Breast epithelium (tissue), 4 donors: Measurements from ENCODE around the gene FADS2. TPM values are rescaled to one million over a fixed set of nuclear protein-coding genes. Genes with fewer than 3 reads are reported as not detected.

Experiments
- DNase-seq, 2 donors: peaks; one replicate each; pipeline ENCODE4 v3.0.0-alpha.2; 2019; ENCODE audit warnings: low spot score in 2 of 2
- H3K27ac ChIP-seq, 2 donors: fragments of 200-600 bp; sonication (generic) in 1 of 2; one replicate each; pipeline ENCODE4 v1.5.1; 2016 to 2019; ENCODE audit warnings: mild to moderate bottlenecking in 1 of 2
- H3K27me3 ChIP-seq, 2 donors: fragments of 200-600 bp; sonication (generic) in 1 of 2; one replicate each; pipeline versions ENCODE4 v1.5.1 to v1.6.0; 2017 to 2019; ENCODE audit warnings: control low read depth in 1 of 2, mild to moderate bottlenecking in 1 of 2
- H3K36me3 ChIP-seq: fragments of 200-600 bp; one replicate; pipeline ENCODE4 v1.5.1; 2019
- H3K4me1 ChIP-seq, 2 donors: fragments of 200-600 bp; sonication (generic); one replicate each; pipeline ENCODE4 v1.5.1; 2016 to 2019; ENCODE audit warnings: control low read depth in 1 of 2
- H3K4me3 ChIP-seq, 3 donors: fragments of 200-600 bp; sonication (generic); 1 replicate in 2 of 3; 2 replicates in 1 of 3; pipeline ENCODE4 v1.5.1; 2016 to 2019; ENCODE audit warnings: mild to moderate bottlenecking in 3 of 3, moderate library complexity in 2 of 3
- H3K9me3 ChIP-seq, 2 donors: fragments of 200-600 bp; sonication (generic) in 1 of 2; one replicate each; pipeline ENCODE4 v1.5.1; 2016 to 2019; ENCODE audit warnings: control low read depth in 1 of 2
- CTCF ChIP-seq, 3 donors: fragments of 450-650 bp; IDR thresholded peaks; one replicate each; pipeline ENCODE4 v1.5.1; 2016 to 2017; ENCODE audit warnings: antibody characterized with exemption in 3 of 3, mild to moderate bottlenecking in 3 of 3, moderate library complexity in 3 of 3
- POLR2A ChIP-seq: fragments of 450-650 bp; IDR thresholded peaks from one replicate; pipeline ENCODE4 v1.6.1; 2016; ENCODE audit warnings: antibody characterized with exemption, mild to moderate bottlenecking, moderate library complexity
- POLR2AphosphoS5 ChIP-seq, 3 donors: sonication (generic); formaldehyde crosslinking; IDR thresholded peaks; one replicate each; pipeline ENCODE4 v1.6.1; 2017; ENCODE audit warnings: antibody characterized with exemption in 3 of 3
- intact Hi-C: fragments of 100-400 bp; cut with DNase I; formaldehyde crosslinking; loops from one replicate; pipeline ENCODE4 v1.15.1; 2023; ENCODE audit warnings: low total_unique reads
- total RNA-seq, 3 donors: library from RNA; depleted of rRNA; stranded (reverse); fragments of >200 nt; gene quantifications; one replicate each; pipeline ENCODE4 v1.1.0, GENCODE V29; 2016

Gene FADS2
- total RNA-seq, 3 donors from 2014 or later = 5.6 to 35.8 (median 7.5) TPM

- Histone ChIP-seq H3K27ac (no peak overlapping the region), H3K36me3 (no peaks in the 10 kb centered on the region), H3K9me3 (no peaks in the 10 kb centered on the region), H3K27me3 (no peaks in the 10 kb centered on the region), H3K4me3 (no peak overlapping the region), H3K4me1 (no peaks in the 10 kb centered on the region)
- intact Hi-C loops = no loop called here
- TF ChIP-seq CTCF (IDR thresholded peaks at IDR 0.05) = no peak
- TF ChIP-seq POLR2AphosphoS5 (IDR thresholded peaks at IDR 0.05) = no peak
- TF ChIP-seq POLR2A = no peak
- no peak for DNase-seq
These were observed 23.8 kb downstream of the FADS2 start for GRCh38 chr11:61851900-61852295.

GRCh38 chr11:61853698-61854169 is 25.6 kb downstream of the FADS2 start:
- Histone ChIP-seq H3K9me3 (no peaks in the 10 kb centered on the region), H3K27me3 (no peaks in the 10 kb centered on the region), H3K27ac (no peak overlapping the region), H3K4me1 (no peaks in the 10 kb centered on the region), H3K4me3 (no peak overlapping the region), H3K36me3 (no peaks in the 10 kb centered on the region)
- TF ChIP-seq POLR2A (no peak), CTCF (IDR thresholded peaks at IDR 0.05) (no peak), POLR2AphosphoS5 (IDR thresholded peaks at IDR 0.05) (no peak)
- peak in 1 of 2 donors; percentile 36 for DNase-seq
- intact Hi-C loops = no loop called here

- TF ChIP-seq POLR2A (no peak), CTCF (IDR thresholded peaks at IDR 0.05) (no peak), POLR2AphosphoS5 (IDR thresholded peaks at IDR 0.05) (no peak)
- intact Hi-C loops = no loop called here
- Histone ChIP-seq H3K27ac (no peak overlapping the region), H3K4me1 (no peaks in the 10 kb centered on the region), H3K36me3 (no peaks in the 10 kb centered on the region), H3K27me3 (no peaks in the 10 kb centered on the region), H3K4me3 (no peak overlapping the region), H3K9me3 (no peaks in the 10 kb centered on the region)
- no peak for DNase-seq
These were observed 26.3 kb downstream of the FADS2 start for GRCh38 chr11:61854206-61854895.

- no peaks in the 10 kb centered on the region for H3K36me3 ChIP-seq
- H3K27me3 ChIP-seq = no peaks in the 10 kb centered on the region
- no peaks in the 10 kb centered on the region for H3K4me1 ChIP-seq
- H3K9me3 ChIP-seq = no peaks in the 10 kb centered on the region
- intact Hi-C loops = no loop called here
- no peak overlapping the region for H3K27ac ChIP-seq
- H3K4me3 ChIP-seq = no peak overlapping the region
- TF ChIP-seq CTCF (IDR thresholded peaks at IDR 0.05) = no peak
- TF ChIP-seq POLR2A = no peak
- TF ChIP-seq POLR2AphosphoS5 (IDR thresholded peaks at IDR 0.05) = no peak
- no peak for DNase-seq
These were observed 27.0 kb downstream of the FADS2 start for GRCh38 chr11:61854966-61855714.
